Effector CD8-positive, alpha-beta T cell (primary cell): ENCODE results near the gene HOXB4.
"Not testable (repeated sequence)": the region's sequence is repeated elsewhere in the genome, so short reads cannot be mapped to it uniquely, and the experiment has no call there.

Experiments
- DNase-seq: peaks from one replicate; lab custom pipeline; 2025; lab: John Stamatoyannopoulos, UW

The HOXB4 gene

DNA sequence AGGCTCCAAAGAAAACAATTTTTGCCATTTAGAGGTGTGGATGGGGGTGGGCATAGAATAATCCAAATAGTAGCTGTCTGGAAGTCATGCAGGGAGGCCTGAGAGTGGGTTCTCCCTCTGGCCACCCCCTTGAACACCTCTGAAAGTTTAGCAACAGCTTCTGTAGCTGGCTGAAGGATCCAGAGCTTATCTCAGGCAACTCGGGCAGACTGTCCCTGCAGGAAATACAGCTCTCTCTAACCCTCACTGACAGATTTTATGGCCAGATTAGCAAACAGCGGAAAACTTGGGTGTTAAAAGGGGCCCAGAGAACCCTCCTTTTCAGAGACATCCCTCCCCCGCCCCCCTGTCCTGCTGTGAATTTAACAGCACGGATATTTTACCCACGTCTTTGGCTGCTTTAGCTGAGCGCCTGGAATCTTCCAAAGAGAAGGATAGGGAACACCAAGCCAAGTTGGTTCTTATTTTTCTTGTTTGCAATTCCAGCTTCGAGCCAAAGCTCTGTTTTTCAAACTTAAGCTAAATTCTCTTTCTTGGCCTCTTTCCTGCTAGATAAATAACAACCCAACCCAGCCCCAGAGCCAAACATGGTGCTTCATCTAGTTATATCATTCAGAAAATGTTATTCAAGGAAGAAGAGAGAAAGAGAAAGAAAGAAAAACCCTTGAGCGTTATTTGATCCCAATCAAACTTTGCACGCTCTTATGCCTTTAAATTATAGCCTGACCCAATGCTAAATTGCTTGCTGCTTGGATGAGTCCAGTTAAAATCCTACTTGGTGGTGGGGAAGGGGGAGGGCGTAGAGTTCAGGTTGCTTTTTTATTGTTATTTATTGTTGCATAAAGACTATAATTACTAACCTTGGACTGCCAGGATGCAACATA lies 31.0 kb downstream of the HOXB4 start:
- DNase-seq: no peak

DNA sequence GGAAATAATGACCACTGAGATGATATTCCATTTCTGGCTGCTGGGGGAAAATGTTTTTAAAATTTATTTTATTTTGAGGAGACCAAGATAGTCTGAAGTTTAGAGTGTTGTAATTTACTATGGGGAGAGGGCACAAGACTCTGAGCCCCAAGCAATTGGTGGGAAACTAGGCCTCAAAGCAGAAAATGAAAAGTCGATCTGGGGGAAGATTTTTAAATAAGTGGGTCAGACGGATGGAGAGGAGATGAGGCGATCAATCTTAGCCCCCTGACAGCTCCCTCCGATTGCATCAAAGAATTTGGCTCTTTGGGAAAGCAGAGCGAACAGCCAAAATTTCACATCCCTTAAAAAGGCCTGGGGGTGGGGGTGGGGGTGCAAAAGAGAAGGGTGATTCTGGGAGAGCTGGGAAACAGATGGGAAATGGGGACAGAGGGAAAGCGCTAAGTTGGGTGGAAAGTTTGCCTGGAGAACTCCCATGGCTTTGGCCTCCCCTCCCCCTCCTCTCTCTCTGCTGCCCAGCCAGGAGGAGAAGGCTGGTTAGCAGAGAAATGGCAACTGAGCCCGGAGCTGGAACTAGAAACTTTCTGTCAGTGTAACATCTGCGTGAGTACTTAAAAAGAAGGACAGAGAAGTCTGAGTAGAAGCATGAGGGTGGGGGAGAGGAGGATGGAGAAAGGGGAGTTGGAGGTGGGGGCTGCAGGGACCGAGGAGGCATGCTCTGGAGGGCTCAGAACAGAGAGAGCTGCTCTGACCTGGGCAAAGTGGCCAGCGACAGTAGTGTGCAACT lies 31.8 kb downstream of the HOXB4 start:
- no peak for DNase-seq

DNA sequence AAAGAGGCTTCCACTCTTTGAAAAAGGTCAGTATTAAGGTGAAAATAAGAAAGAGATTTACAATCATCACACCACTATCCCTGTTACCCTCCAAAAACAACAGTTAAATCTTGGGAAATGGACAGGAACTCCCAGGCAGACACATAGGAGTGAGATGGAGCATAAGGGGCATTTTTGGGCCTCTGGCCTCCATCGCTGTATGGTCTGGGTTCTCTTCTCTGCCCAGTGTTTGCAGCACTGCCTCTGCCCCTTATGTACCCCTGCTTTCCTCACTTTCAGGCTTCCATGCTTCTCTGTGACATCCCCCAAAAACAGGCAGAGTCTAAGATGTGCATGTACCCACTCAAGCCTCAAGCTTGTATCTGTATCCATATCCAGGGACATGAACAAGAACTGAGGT lies 32.6 kb downstream of the HOXB4 start:
- DNase-seq: no peak

DNA sequence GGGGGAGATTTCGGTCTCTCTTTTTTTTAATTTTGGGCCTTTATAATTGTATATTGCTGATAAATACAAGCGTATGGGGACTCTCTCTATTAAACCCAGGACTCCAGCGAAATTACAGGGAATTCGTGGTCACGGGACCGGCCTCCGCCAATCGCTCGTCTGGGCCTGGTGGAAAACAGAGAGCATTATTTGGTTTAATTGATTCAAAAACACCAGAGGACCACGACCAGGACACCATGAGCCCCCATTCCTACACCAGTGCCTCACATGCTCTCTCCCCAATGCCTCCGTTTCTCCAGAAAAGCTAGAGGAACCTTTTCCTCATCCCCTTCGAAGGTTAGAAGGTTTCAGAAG lies 33.2 kb downstream of the HOXB4 start, which contains the start of gene HOXB2:
TSS of gene HOXB2 (minus strand) at position 88 of the 354 bp plus-strand sequence. CDS start 198 bp downstream, outside the sequence.
- no peak for DNase-seq

DNA sequence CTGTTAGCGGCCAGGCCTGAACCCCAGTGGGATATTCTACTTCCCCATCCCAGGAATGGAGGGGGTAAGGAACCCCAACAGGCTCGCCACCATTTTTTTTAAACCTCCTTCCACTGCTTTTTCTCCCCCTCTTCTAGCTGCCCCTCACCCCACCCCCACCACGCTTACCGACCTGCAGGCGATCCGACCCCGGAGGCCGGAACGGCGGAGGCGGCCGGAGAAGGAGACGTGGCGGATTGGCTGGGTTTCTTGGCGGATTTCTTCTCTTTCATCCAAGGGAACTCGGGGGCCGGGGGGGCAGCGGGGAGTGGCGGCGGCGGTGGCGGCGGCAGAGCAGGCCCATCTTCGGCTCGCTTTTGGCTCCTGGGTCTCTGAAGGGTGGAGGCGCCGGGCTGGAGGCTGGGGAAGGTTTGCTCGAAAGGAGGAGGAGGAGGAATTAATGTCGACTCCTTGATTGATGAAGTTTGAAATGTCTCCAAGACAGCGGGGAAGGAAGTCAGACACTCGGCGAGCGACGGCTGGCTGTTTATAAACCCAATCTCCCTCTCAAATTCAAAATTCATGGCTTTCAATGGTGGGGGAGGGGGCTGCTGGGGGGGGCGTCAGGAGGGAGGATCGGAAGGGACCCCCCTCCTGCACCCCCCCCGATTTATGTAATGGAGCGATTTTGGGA lies 33.7 kb downstream of the HOXB4 start:
- DNase-seq: peak; percentile 20

DNA sequence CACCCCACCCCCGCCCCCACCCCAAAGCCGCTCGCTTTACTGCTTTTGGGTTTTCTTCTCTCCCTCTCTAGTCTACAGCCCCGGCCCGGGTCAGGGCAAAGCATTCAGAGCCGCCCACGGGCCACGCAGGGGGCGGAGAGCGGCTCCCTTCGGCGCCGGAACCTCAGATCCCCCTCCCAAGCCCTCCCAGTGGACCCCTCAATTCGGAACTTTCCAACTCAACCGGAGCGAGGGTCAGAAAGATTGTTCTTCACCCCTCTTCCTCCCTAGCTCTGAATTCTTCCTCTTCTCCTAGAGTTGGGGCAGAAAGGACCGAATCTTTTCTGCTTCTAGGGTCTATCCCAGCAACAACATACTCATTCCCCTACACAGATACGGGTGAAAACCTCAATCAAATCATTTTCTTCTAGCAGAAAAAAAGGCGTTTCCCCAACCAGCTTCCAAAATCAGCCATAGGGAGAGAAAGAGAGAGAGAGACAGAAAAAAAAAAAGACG lies 34.2 kb downstream of the HOXB4 start:
- DNase-seq: no peak

DNA sequence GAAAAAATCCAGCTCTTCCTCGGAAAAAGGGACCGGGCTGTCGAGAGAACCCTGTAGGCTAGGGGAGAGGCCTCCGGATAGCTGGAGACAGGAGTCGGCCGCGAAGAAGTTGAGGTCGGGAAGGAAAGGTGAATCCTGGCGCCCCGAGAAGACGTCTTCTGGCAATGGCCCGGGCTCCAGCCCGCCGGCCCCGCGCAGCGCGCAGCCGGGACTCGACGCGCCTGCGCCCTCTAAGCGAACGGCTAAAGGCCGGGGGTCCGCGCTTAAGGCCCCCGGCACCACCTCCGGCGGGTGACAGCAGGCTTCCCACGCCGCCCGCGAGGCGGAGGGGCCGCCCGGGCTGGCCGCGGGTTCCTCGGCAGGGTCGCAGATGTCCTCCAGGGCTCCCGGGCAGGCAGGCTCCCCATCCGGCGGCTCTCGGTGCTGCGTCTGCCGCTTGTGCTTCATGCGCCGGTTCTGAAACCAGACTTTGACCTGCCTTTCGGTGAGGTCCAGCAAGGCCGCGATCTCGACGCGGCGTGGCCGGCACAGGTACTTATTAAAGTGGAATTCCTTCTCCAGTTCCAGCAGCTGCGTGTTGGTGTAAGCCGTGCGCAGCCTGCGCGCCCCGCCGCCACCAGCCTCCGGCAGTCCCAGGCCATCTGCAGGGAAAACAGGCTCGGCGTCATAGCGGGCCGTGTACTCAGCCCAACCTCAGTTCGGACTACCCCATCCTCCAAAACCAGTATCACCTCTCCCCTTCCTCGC lies 34.9 kb downstream of the HOXB4 start:
- peak; percentile 30 for DNase-seq

DNA sequence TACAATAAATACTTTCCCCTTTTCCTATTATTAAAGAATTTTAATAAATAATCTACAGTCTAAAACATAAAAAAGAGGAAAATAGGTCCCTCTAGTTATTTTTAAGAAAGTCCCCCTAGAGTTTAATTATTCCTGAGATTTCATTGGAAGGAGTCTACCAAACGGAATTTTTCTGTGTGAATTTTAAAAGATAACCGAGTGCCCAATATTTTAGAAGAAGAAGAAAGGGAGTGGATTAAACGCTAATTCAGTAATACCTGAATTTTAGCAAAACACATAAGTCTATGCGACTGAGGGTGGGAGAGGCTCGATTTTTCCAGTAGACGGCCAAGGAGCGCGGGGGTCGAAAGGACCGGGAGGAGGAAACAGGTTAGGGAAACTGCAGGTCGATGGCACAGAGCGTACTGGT lies 35.4 kb downstream of the HOXB4 start:
- DNase-seq: no peak

DNA sequence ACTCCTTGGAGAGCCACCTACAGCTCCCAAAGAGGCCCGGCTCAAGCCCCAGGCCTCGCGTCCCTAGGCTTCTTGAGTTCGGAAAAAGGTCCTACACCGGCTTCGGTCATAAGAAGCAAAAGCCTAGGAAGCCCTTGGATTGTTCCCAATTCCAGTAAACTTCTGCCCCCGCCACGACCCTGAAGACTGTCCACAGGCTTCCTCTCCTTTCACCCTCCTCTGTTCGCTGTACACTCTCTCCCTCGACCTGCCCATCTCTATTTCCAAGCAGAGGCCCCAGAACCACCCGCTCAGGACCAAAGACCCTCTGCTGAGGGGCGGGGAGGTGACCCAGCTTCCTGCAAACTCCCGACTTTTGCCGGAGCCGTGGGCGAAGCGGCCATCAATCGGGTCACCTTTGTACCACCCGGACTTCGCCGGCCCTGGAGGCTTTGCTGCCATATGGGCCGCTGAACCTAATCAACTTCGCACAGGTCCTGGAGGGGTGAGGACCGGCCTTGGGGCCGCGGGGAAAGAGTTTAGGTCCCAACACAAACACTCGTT lies 36.0 kb downstream of the HOXB4 start:
- DNase-seq: no peak

DNA sequence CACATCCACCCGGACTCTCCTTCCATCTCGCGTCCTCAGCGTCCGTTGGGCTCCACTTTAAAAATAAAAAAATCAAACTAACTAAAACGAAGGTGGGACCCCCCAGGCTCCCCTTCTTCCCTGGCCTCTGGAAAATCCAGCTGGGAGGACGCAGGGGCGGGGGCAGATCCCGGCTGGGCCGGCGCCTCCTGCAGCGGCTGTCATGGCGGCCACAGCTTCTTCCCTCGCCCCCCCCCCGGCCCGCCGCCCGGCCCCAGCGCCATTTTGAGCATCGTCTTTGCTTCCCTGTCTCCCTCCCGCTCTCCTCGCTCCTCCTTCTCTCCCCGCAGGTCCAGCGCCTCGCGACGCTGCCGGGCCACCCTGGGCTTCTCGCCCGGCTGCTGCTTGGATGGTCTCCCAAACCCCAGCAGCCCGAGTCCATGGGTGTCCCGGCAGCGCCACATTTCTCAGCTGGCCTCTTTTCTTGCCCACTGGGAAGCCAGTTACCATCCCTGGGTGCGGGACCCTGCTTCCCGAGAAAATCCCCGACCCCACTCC lies 36.5 kb downstream of the HOXB4 start:
- DNase-seq: peak; percentile 25

DNA sequence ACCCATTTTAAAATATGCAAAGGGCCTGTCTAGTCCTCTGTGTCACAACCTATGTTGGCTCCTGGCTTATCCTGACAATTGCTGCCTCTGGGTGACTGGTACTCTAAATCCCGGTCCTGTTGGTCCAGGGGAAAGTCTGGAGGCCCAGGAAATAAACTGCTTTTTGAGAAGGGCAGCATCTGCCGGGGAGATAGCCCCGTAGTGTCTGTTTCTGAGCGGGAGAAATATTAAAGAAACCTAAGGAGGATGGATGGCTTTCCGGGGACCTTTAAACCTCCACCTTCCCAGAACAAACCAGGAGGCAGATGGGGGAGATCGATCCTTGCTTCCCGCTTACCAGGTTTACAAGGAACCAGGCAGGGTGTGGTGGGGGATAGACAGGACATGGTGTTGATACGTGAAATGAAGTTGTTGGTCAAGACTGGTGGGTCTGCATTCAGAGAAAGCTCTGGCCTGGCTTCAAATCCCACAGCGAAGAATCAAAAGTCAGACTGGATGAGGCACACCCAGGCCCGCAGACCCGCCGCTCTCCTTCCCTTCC lies 37.0 kb downstream of the HOXB4 start:
- no peak for DNase-seq

DNA sequence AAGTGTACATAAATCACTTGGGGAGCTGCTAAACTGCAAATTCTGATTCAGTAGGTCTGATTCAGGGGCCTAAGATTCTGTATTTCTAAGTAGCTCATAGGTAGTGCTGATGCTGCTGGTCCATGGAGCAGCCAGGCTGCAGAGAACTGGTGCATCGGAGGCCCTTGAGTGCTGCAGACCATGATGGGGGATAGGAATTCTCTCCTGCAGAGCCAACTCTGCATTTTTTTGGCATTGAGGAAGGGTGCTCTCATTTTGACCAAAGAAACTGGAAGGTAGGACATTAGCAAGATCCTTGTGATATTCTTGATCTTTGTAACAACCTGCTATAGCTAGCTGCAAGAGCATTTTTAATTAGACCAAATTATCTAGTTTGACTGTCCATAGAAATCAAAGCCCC lies 37.9 kb downstream of the HOXB4 start:
- no peak for DNase-seq

DNA sequence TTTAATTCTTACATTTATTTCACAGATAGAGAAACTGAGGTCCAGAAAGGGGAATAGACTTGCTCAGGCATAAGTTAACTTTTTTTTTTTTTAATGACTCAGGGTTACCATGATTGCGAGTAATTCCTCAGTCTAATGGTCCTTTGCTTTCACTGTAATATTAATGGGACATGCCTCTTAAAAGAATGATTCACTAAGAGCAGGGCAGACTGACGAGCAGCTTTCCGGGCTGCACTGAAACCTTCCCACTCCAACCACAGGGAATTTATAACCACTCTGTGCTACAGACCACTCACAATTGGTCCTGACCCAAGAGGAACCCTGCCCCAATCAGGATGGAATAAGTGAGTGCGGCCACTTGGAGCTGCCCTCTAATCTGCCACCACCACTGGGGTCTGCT lies 39.0 kb downstream of the HOXB4 start:
- DNase-seq: no peak

DNA sequence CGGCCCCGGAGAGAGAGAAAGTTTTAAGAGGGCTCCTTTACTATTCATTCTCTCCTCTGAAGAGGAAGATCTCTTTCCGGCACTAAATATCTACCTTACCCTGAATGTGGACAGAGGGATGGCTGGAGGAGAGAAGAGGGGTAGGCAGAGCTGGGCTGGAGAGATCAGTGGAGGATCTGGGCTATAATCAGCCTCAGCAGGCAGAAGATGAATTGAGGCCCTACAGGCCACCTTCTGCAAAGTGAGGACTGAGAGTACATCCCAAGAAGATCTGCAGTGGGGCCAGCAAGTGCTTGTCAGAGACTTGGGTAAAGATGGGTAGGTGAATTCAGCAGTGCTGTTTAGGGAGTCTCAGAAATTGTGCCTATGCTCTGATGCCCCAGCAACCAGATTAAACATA lies 40.8 kb downstream of the HOXB4 start:
- DNase-seq: no peak

DNA sequence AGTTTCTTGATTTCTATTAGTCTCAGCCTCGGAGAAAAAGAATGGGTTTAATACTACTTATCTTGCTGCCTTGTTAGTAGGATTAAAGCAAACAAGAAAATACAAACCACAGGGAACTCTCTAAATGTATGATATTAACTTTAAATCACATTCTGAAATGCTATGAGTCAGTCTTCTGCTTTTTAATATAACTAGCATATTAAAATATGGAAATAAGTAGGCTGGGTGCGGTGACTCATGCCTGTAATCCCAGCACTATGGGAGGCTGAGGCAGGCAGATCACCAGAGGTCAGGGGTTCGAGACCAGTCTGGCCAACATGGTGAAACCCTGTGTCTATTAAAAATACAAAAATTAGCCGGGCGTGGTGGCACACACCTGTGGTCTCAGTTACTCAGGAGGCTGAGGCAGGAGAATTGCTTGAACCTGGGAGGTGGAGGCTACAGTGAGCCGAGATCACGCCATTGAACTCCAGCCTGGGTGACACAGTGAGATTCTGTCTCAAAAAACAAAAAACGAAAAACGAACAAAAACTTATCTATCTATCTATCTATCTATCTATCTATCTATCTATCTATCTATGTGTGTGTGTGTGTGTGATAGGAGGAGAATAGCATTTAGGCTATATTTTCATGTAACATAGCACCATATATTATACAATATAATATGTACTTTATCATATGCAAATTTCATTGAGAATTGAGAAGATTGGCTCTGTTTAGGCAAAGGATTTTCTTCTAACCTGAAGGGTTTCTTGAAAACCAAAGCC lies 42.2 kb downstream of the HOXB4 start:
- DNase-seq: not testable (repeated sequence)

DNA sequence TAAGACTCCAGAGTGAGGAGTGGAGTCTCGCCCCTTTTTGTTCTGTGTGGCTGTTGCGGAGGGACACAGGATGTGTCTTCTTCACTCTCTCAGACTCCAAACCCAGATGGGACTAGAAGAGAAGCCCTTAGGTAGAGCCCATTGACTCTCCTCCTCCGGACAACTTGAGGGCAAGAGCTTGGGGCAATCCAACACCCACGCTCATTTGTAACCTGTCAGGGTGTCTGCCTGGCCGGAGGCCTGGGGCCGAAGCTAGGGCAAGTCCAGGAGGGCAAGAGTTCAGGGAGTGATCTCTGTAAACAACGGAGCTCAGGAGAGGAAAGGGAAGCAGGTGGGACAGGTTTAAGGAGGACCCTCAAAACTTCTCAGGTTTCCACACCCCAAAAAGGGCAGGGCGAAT lies 45.9 kb downstream of the HOXB4 start:
- DNase-seq: no peak

DNA sequence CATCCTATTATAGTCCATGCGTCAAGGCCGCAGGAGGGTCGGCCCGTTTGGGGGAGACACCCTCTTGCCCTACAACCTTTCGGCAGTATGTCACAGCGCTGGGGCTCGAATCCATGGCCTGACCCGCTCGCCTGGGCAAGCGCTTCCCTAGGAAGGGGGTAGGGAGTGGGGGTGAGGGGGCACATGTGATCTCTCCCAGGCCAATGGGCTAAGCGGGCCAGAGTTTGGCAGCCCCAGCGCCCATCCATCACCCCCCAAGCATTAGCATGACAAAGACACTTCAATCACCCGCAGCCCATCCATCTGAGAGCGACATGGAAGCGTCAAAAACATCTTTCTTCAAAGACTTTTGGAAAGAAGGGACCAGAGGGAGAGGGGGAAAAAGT lies 47.3 kb downstream of the HOXB4 start, which contains the start of gene HOXB1:
TSS of gene HOXB1 (minus strand) at position 125 of the 386 bp plus-strand sequence. CDS start at position 18, 107 bp downstream.
- DNase-seq: no peak

DNA sequence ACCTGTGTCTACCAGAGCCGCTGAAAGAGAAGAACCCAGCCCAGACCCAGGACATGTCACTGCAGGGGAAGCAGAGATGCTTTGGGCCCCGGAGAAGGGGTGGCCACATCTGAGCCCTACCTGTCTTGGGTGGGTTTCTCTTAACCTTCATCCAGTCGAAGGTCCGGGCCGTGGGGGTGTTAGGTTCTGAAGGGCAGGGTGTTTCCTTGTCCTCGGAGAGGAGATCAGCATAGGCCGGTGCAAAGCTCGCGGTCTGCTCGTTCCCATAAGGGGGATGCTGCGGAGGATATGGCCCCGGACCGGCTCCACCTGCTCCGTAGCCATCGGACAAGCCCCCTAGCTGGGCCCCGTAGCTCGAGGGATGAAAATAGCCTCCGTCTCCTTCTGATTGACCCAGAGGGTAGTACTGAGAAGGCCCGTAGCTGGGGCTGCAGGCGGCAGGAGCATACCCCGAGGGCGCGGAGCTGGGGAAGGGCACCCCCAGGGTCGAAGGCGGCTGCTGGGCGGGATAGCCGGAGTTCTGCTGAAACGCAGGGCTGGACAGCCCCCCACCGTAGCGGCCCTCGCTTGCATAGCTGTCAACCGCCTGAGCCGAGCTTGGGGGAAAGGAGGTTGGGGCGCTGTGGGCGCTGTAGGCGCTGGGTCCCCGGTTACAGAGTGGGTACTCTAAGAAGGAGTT lies 47.8 kb downstream of the HOXB4 start:
- no peak for DNase-seq

DNA sequence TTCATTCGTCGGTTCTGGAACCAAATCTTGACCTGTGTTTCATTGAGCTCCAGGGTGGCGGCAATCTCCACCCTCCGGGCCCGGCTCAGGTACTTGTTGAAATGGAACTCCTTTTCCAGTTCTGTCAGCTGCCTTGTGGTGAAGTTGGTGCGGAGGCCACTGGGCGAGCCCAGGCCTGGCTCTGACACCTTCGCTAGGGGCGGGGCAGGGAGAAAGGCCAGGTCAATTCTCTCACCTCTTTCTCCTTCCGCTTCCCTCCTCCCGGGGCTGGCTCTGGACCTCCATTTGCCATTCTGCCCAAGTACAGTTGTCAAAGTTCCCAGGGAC lies 48.5 kb downstream of the HOXB4 start:
- no peak for DNase-seq
